Naive B cell (primary cell): ENCODE results near the gene CCDC40. TPM values are rescaled to one million over a fixed set of nuclear protein-coding genes. Genes with fewer than 3 reads are reported as not detected.
"Not testable (repeated sequence)": the region's sequence is repeated elsewhere in the genome, so short reads cannot be mapped to it uniquely, and the experiment has no call there.

ENCODE experiments used
- ATAC-seq, 2 donors: fragments of 150-1000 bp; cut with Tn5 transposase; 2 replicates each; pipeline ENCODE4 v1.10.0; 2021; ENCODE audit warnings: low read depth in 2 of 2, mild to moderate bottlenecking in 2 of 2, moderate library complexity in 2 of 2
- DNase-seq: peaks from one replicate; pipeline ENCODE4 v3.0.0; 2022
- H3K27ac Mint-ChIP-seq, 6 donors: one replicate each; pipeline ENCODE4 v1.8.0; 2020 to 2022; ENCODE audit warnings: mild to moderate bottlenecking in 6 of 6, mixed read lengths in 6 of 6, moderate library complexity in 5 of 6, inconsistent platforms in 2 of 6
- H3K27me3 Mint-ChIP-seq, 3 donors: one replicate each; pipeline ENCODE4 v1.8.0; 2021 to 2022; ENCODE audit warnings: mixed read lengths in 3 of 3, mild to moderate bottlenecking in 1 of 3
- H3K36me3 Mint-ChIP-seq, 2 donors: one replicate each; pipeline ENCODE4 v1.8.0; 2020 to 2022; ENCODE audit warnings: mixed read lengths in 2 of 2, inconsistent platforms in 1 of 2, mild to moderate bottlenecking in 1 of 2
- H3K4me1 Mint-ChIP-seq, 3 donors: one replicate each; pipeline ENCODE4 v1.8.0; 2020 to 2022; ENCODE audit warnings: mixed read lengths in 3 of 3, inconsistent platforms in 1 of 3, mild to moderate bottlenecking in 1 of 3, moderate library complexity in 1 of 3
- H3K4me3 Mint-ChIP-seq, 8 donors: one replicate each; pipeline ENCODE4 v1.8.0; 2020 to 2022; ENCODE audit warnings: mild to moderate bottlenecking in 8 of 8, mixed read lengths in 8 of 8, moderate library complexity in 8 of 8, inconsistent platforms in 2 of 8
- H3K9me3 Mint-ChIP-seq, 7 donors: one replicate each; pipeline ENCODE4 v1.8.0; 2020 to 2022; ENCODE audit warnings: mixed read lengths in 7 of 7, mild to moderate bottlenecking in 5 of 7, inconsistent platforms in 2 of 7, moderate library complexity in 1 of 7
- polyA plus RNA-seq, 6 donors: library from polyadenylated mRNA; unstranded; fragments of 300-500 nt; fragmentation: Illumina TruSeq; gene quantifications; one replicate each; pipeline ENCODE4 v1.2.3, GENCODE V29; 2021; ENCODE audit warnings: low read depth in 6 of 6

CCDC40 gene
- polyA plus RNA-seq, 6 donors from 2014 or later, result not detected

- no peaks in the 10 kb centered on the region for H3K9me3 Mint-ChIP-seq
- H3K36me3 Mint-ChIP-seq, result no peaks in the 10 kb centered on the region
- no peak for DNase-seq
- H3K4me1 Mint-ChIP-seq, result peaks cover 6 to 20% (median 9%) of the 10 kb centered on the region in 3 donors
- ATAC-seq, result no peak
- H3K27me3 Mint-ChIP-seq, result peaks cover 0 to 5% (median 0%) of the 10 kb centered on the region in 3 donors
- H3K27ac Mint-ChIP-seq, result peak overlapping the region in 2 of 6 donors; percentile 19 to 78
- H3K4me3 Mint-ChIP-seq, result peak overlapping the region in 3 of 8 donors; percentile 2 to 87 (median 63)
These were observed 4.6 kb upstream of the CCDC40 start for GRCh38 chr17:80031691-80032430.

DNA sequence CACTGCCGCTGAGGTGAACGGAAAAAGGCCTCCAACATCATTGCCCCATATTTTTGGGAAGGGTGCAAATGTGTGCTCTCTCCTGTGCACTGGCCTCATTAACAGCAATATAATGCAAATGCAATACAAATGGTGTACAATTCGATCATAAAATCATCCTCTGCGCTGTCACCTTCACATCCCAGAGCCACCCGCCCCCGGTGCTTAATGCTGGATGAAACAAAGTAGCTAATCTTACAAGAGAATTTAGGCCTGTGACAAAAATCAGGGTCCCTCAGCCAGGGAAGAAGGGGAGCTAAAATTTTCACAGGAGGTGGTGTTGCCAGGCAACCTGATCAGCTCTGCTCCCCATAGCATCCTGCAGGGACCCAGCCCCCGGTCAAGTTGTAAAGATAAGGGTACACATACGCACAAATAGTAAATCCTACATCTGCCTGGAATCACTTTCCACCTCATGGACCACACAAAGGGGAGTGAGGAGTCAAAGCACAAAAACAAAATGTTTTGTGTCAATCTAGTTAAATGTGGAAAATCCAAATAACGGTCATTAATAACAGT is 3.7 kb upstream of the CCDC40 start:
- peaks cover 7 to 25% (median 9%) of the 10 kb centered on the region in 3 donors for H3K4me1 Mint-ChIP-seq
- ATAC-seq (no peak), DNase-seq (no peak)
- H3K36me3 Mint-ChIP-seq, result no peaks in the 10 kb centered on the region
- peaks cover 0 to 5% (median 2%) of the 10 kb centered on the region in 3 donors for H3K27me3 Mint-ChIP-seq
- H3K9me3 Mint-ChIP-seq, result no peaks in the 10 kb centered on the region
- peak overlapping the region in 1 of 8 donors; percentile 87 for H3K4me3 Mint-ChIP-seq
- no peak overlapping the region for H3K27ac Mint-ChIP-seq

GRCh38 chr17:80033840-80034239 is 2.6 kb upstream of the CCDC40 start:
- Mint-ChIP-seq H3K27me3 (peaks cover 0 to 6% (median 5%) of the 10 kb centered on the region in 3 donors), H3K27ac (peak overlapping the region in 2 of 6 donors; percentile 38 to 42)

DNA sequence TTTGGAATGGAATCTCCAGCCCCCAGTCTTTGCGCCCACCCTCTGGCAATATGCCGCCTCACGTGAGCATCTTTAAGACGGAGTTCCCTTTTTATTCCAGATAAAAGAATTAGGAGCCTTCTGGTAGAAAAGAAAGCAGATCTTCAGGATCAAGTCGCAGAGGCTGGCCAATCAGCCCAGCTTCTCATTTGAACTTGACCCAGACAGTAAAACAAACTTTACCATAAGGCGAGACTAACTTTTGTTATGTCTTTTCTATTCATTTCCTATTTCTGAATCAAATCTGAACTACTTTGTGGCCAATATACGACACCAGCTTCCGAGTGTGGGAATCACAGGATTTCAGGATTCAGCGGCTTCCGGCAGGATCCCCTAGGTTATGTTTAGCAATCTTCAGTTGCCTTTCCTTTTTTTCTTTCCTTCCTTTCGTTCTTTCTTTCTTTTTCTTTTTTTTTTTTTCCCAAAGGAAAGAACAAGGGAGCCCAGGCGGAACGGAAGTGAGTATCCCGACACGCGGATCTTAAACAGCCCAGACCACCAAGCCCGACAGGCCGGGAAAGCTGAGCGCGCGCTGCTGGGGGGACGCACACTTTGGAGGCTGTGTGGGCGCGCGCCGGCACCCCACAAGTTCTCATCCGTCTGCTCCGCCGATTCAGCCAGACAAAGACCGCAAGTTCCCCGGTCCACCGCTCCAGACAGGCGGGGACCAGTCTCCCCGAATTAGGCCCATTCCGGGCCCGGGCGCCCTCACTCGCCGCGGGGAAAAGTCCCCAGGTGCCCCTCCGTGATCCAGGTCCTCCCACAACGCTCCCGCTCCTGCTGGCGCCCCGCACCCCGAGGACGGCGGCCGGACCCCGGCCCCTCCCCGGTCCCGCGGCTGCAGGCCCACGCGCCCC is 1.4 kb upstream of the CCDC40 start:
- H3K4me3 Mint-ChIP-seq, result peak overlapping the region; percentile 84 to 97 (median 92)

More at GRCh38 chr17:80033840-80034239, 2.6 kb upstream of the CCDC40 start:
- ATAC-seq, result no peak
- no peaks in the 10 kb centered on the region for H3K9me3 Mint-ChIP-seq
- H3K4me1 Mint-ChIP-seq, result peaks cover 7 to 25% (median 9%) of the 10 kb centered on the region in 3 donors
- no peak for DNase-seq
- no peaks in the 10 kb centered on the region for H3K36me3 Mint-ChIP-seq
- peak overlapping the region in 4 of 8 donors; percentile 28 to 96 (median 78) for H3K4me3 Mint-ChIP-seq

GRCh38 chr17:80035687-80035936 is 830 bp upstream of the CCDC40 start, which contains the start of gene TBC1D16:
Gene TBC1D16, minus strand, starts transcription at chr17:80035872. Its CDS starts 22,325 bp downstream, at chr17:80013547.
- no peak for DNase-seq
- Mint-ChIP-seq H3K4me1 (peaks cover 7 to 25% (median 9%) of the 10 kb centered on the region in 3 donors), H3K27me3 (peaks cover 0 to 12% (median 8%) of the 10 kb centered on the region in 3 donors)

More for the DNA sequence above, 1.4 kb upstream of the CCDC40 start:
- peak; percentile 76 for DNase-seq
- Mint-ChIP-seq H3K27ac (peak overlapping the region; percentile 86 to 99 (median 96)), H3K9me3 (no peaks in the 10 kb centered on the region), H3K4me1 (peaks cover 7 to 25% (median 9%) of the 10 kb centered on the region in 3 donors), H3K36me3 (no peaks in the 10 kb centered on the region), H3K27me3 (peaks cover 0 to 12% (median 9%) of the 10 kb centered on the region in 3 donors)
- peak; percentile 62 to 64 for ATAC-seq

DNA sequence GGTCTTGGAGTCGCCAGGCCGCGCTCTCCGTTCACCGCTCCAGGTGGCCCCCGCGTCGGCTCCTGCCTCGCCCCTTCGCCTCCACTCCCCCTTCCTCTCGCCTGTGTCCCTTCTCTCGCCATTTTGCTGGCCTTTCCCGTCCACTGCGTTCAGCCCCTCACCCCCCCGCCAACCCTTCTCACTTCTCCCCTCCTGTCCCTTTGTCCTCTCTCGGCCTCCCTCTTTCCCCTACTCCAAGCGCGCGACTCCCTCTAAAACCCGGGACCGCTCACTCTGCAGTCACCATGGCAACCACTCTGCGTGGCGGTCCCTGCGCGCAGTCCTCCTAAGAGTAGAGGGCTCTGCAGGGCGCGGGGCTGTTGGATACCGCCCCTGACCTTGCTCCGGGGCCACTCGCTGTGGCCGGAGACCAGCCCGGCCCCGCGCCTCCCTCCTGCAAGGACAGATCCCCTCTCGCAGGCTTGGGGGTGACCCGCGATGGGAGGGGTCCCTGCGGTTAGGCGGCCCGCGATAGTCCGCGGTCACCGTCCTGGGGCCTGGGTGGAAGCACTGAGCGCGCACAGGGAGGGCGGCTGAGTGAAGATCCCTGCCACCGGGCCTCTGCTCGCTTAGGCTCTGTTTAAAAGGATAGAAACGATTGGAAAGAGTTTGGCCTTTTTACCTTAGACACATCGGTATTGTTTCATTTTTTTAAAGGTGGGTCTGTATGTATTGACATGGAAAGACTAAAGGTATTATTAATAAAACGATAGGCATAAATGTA is 454 bp downstream of the CCDC40 start:
- DNase-seq (no peak), ATAC-seq (peak; percentile 4 to 11)
- H3K9me3 Mint-ChIP-seq, result no peaks in the 10 kb centered on the region
- no peaks in the 10 kb centered on the region for H3K36me3 Mint-ChIP-seq
- H3K4me3 Mint-ChIP-seq, result peak overlapping the region; percentile 82 to 94 (median 86)
- H3K4me1 Mint-ChIP-seq, result peaks cover 7 to 25% (median 9%) of the 10 kb centered on the region in 3 donors
- peak overlapping the region; percentile 96 to 100 (median 98) for H3K27ac Mint-ChIP-seq
- H3K27me3 Mint-ChIP-seq, result peaks cover 0 to 12% (median 8%) of the 10 kb centered on the region in 3 donors

More at GRCh38 chr17:80035687-80035936, 830 bp upstream of the CCDC40 start, which contains the start of gene TBC1D16:
- ATAC-seq, result no peak
- H3K9me3 Mint-ChIP-seq, result no peaks in the 10 kb centered on the region
- H3K4me3 Mint-ChIP-seq, result peak within 1 kb of the TSS; percentile 84 to 97 (median 92)
- H3K36me3 Mint-ChIP-seq, result no peaks in the 10 kb centered on the region
- H3K27ac Mint-ChIP-seq, result peak within 1 kb of the TSS; percentile 96 to 100 (median 98)

DNA sequence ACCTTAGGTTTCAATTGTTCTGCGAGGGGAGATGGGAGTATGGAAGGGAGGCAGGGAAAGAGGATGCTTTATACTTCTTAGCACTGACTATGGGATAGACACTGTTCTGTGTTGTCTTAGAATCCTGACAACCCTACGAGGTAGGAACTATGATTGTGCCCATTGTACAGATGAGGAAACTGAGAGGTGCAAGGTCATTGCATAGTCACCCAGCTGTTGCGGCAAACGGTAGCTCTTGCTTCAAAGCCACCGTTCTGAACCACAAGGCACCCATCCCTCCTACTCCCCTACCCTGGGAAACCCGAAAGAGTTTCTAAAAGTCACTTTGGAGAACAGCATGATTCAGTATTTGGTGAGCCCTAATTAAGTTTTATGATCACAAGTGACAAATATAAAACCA is 7.5 kb downstream of the CCDC40 start:
- H3K4me1 Mint-ChIP-seq, result no peaks in the 10 kb centered on the region
- DNase-seq, result no peak
- no peak for ATAC-seq
- H3K27me3 Mint-ChIP-seq, result peaks cover 4 to 16% (median 14%) of the 10 kb centered on the region in 3 donors
- H3K9me3 Mint-ChIP-seq, result no peaks in the 10 kb centered on the region
- H3K36me3 Mint-ChIP-seq, result no peaks in the 10 kb centered on the region
- no peak overlapping the region for H3K4me3 Mint-ChIP-seq
- peak overlapping the region in 1 of 6 donors; percentile 37 for H3K27ac Mint-ChIP-seq

- H3K4me1 Mint-ChIP-seq, result no peaks in the 10 kb centered on the region
- no peak for ATAC-seq
These were observed 9.3 kb downstream of the CCDC40 start for GRCh38 chr17:80045703-80046102.

GRCh38 chr17:80046709-80047108 is 10.3 kb downstream of the CCDC40 start:
- H3K4me3 Mint-ChIP-seq, H3K4me1 Mint-ChIP-seq, H3K9me3 Mint-ChIP-seq, H3K27ac Mint-ChIP-seq, H3K36me3 Mint-ChIP-seq, DNase-seq, ATAC-seq: not testable (repeated sequence)
- H3K27me3 Mint-ChIP-seq, result peaks cover 4 to 15% (median 13%) of the 10 kb centered on the region in 3 donors

More at GRCh38 chr17:80045703-80046102, 9.3 kb downstream of the CCDC40 start:
- Mint-ChIP-seq H3K4me3 (peak overlapping the region in 1 of 8 donors; percentile 12), H3K27ac (no peak overlapping the region), H3K36me3 (no peaks in the 10 kb centered on the region), H3K9me3 (no peaks in the 10 kb centered on the region), H3K27me3 (peaks cover 4 to 15% (median 9%) of the 10 kb centered on the region in 3 donors)
- no peak for DNase-seq

DNA sequence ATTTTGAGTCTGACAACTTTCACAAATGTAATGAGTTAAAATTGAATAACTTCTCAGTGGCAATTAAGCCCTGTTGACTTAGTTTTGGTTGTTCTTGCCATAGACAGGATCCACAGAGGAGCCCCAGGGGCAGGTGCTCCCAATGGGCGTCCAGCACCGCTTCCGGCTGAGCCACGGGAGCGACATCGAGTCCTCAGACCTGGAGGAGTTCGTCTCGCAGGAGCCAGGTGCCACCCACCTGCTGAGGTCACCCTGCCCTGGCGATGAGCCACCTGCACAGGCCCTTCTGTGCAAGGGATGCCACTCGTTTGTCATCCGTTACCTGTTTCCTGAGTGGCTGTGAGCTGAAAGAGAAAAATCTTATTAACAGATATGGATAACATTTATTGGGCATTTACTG is 10.7 kb downstream of the CCDC40 start:
- Mint-ChIP-seq H3K27ac (no peak overlapping the region), H3K4me1 (no peaks in the 10 kb centered on the region), H3K9me3 (no peaks in the 10 kb centered on the region), H3K27me3 (peaks cover 4 to 15% (median 14%) of the 10 kb centered on the region in 3 donors), H3K36me3 (no peaks in the 10 kb centered on the region), H3K4me3 (no peak overlapping the region)
- ATAC-seq (no peak), DNase-seq (no peak)

- ATAC-seq (no peak), DNase-seq (no peak)
- H3K4me1 Mint-ChIP-seq, result no peaks in the 10 kb centered on the region
- no peaks in the 10 kb centered on the region for H3K9me3 Mint-ChIP-seq
- H3K27ac Mint-ChIP-seq, result no peak overlapping the region
- H3K4me3 Mint-ChIP-seq, result no peak overlapping the region
- H3K36me3 Mint-ChIP-seq, result no peaks in the 10 kb centered on the region
- peaks cover 8 to 22% (median 15%) of the 10 kb centered on the region in 3 donors for H3K27me3 Mint-ChIP-seq
These were observed 13.5 kb downstream of the CCDC40 start for GRCh38 chr17:80049986-80050385.

GRCh38 chr17:80050706-80051105 is 14.3 kb downstream of the CCDC40 start:
- H3K36me3 Mint-ChIP-seq, result no peaks in the 10 kb centered on the region
- no peak overlapping the region for H3K4me3 Mint-ChIP-seq
- H3K27ac Mint-ChIP-seq, result peak overlapping the region in 1 of 6 donors; percentile 11
- H3K9me3 Mint-ChIP-seq, result no peaks in the 10 kb centered on the region
- peaks cover 8 to 22% (median 15%) of the 10 kb centered on the region in 3 donors for H3K27me3 Mint-ChIP-seq
- DNase-seq, result no peak
- no peaks in the 10 kb centered on the region for H3K4me1 Mint-ChIP-seq
- no peak for ATAC-seq
